Esophagus muscularis mucosa (tissue), 4 donors: ENCODE results near the gene IWS1.

ENCODE experiments used
- CTCF ChIP-seq, 3 experiments: fragments of 200-600 bp in 2 of 3; fragments of 450-650 bp in 1 of 3; sonication (generic) in 2 of 3; IDR thresholded peaks; one replicate each; pipeline ENCODE4 v1.5.1; 2017 to 2019; ENCODE audit warnings: antibody characterized with exemption in 3 of 3, mild to moderate bottlenecking in 2 of 3, moderate library complexity in 1 of 3
- EP300 ChIP-seq: sonication (generic); formaldehyde crosslinking; IDR thresholded peaks from one replicate; pipeline ENCODE4 v1.6.1; 2017; ENCODE audit warnings: antibody characterized with exemption
- POLR2AphosphoS5 ChIP-seq, 2 donors: sonication (generic); formaldehyde crosslinking; IDR thresholded peaks; one replicate each; pipeline ENCODE4 v1.6.1; 2017; ENCODE audit warnings: antibody characterized with exemption in 2 of 2

DNA sequence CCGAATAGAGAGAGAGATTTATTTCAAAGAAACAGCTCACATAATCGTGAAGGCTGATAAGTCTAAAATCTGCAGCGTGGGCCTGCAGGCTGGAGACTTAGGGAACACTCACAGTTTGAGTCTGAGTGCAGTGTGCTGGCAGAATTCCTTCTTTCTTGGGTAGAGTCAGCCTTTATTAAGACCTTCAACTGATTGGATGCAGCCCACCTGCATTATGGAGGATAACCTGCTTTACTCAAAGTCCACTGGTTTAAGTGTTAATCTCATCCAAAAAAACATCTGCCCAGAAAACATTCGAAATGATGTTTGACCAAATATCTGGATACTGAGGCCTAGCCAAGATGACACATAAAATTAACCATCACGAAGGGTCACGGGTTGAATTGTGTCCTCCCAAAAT, 91.8 kb downstream of the IWS1 start:
- TF ChIP-seq CTCF (IDR thresholded peaks at IDR 0.05) (no peak), EP300 (no peak), POLR2AphosphoS5 (IDR thresholded peaks at IDR 0.05) (no peak)
